ENCODE measurements around the gene HCAR3.

HCAR3 gene

GRCh38 chr12:122669397-122670070 lies 47.1 kb downstream of the HCAR3 start:
- no peak for DNase-seq

GRCh38 chr12:122668268-122668667 lies 48.3 kb downstream of the HCAR3 start:
- no peak for DNase-seq

GRCh38 chr12:122665759-122666158 lies 50.9 kb downstream of the HCAR3 start:
- DNase-seq: no peak

GRCh38 chr12:122665349-122665748 lies 51.3 kb downstream of the HCAR3 start:
- no peak for DNase-seq

Data from amygdala (tissue), 56 donors.